ENCODE measurements around the gene RASGRP3. TPM values are rescaled to one million over a fixed set of nuclear protein-coding genes. Genes with fewer than 3 reads are reported as not detected.

Gene RASGRP3
- total RNA-seq, 1 experiment from 2014 or later: 0.72 TPM

DNA sequence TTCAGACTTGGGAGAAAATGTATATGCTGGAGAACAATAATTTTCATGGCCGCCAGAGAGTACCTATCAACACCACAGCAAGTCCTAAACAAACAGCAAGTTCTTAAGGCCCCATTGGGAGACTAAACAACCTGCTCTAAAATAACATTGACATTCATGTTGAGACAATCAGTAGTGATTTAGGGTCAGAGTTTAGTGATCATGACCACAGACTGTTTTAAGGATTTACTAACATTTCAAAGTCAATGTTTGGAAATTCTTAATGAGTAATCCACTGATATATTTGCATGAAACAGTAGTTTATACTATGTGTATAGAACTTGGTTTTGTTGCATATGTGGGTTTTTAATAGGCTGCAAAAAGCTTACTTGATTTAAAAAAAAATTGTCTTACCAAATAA lies 34.7 kb downstream of the RASGRP3 start:
- H3K9me2 ChIP-seq (ENCODE audit: insufficient read depth): no peaks in the 10 kb centered on the region
- no peaks in the 10 kb centered on the region for H3F3A ChIP-seq (ENCODE audit: insufficient read depth, low read depth)
- no peaks in the 10 kb centered on the region for H3K9me3 ChIP-seq (ENCODE audit: insufficient read depth, low read depth)
- BruUV-seq (replicated peaks): no TSS peak
- no peak overlapping the region for H3K4me3 ChIP-seq
- TF ChIP-seq EZH2 (IDR thresholded peaks at IDR 0.05; ENCODE audit: low read depth): no peak
- TF ChIP-seq, protein P1, sequence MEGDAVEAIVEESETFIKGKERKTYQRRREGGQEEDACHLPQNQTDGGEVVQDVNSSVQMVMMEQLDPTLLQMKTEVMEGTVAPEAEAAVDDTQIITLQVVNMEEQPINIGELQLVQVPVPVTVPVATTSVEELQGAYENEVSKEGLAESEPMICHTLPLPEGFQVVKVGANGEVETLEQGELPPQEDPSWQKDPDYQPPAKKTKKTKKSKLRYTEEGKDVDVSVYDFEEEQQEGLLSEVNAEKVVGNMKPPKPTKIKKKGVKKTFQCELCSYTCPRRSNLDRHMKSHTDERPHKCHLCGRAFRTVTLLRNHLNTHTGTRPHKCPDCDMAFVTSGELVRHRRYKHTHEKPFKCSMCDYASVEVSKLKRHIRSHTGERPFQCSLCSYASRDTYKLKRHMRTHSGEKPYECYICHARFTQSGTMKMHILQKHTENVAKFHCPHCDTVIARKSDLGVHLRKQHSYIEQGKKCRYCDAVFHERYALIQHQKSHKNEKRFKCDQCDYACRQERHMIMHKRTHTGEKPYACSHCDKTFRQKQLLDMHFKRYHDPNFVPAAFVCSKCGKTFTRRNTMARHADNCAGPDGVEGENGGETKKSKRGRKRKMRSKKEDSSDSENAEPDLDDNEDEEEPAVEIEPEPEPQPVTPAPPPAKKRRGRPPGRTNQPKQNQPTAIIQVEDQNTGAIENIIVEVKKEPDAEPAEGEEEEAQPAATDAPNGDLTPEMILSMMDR (conservative IDR thresholded peaks at IDR 0.05): no peak
- no peaks in the 10 kb centered on the region for H3K27me3 ChIP-seq (ENCODE audit: insufficient read depth, low read depth)
- no peak for DNase-seq
- no peaks in the 10 kb centered on the region for H3K79me2 ChIP-seq (ENCODE audit: low read depth)
- no peaks in the 10 kb centered on the region for H4K20me1 ChIP-seq (ENCODE audit: insufficient read depth)
- H2AFZ ChIP-seq: no peak overlapping the region
- H3K4me1 ChIP-seq (replicated peaks; ENCODE audit: insufficient read depth): no peaks in the 10 kb centered on the region
- no peak overlapping the region for H3K4me2 ChIP-seq
- intact Hi-C loops (cut with micrococcal nuclease; ENCODE audit: unreplicated experiment): no loop called here
- POLR2A ChIA-PET (ENCODE audit: unreplicated experiment): no interaction called here
- H3K27ac ChIP-seq: no peak overlapping the region
- CTCF ChIA-PET: no interaction called here
- no peaks in the 10 kb centered on the region for H3K36me3 ChIP-seq (ENCODE audit: low read depth)

DNA sequence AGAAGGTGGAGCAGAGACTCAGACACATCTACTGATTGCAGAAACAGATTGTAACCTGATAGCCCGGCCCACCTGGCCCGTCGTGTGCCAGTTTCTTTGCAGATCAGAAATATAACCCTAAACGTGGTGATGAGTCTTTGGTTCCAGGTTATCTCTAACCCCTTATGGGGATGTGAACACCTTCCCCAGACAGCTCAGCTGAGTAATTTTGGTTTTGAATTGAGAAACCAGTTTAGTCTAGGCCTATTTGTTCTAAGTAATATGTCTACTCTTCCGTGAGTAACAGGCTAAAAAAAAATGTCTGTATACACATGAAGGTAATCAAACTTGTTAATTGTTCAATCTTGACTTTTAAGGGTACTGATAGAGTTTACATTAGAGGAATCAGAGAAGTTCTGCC lies 35.7 kb downstream of the RASGRP3 start:
- intact Hi-C loops (cut with micrococcal nuclease; ENCODE audit: unreplicated experiment): no loop called here
- Histone ChIP-seq H3K36me3 (ENCODE audit: low read depth) (no peaks in the 10 kb centered on the region), H2AFZ (no peak overlapping the region), H3K27me3 (ENCODE audit: insufficient read depth, low read depth) (no peaks in the 10 kb centered on the region), H3K4me1 (replicated peaks; ENCODE audit: insufficient read depth) (no peaks in the 10 kb centered on the region), H4K20me1 (ENCODE audit: insufficient read depth) (no peaks in the 10 kb centered on the region), H3K4me2 (no peak overlapping the region), H3K9me2 (ENCODE audit: insufficient read depth) (no peaks in the 10 kb centered on the region), H3K9me3 (ENCODE audit: insufficient read depth, low read depth) (no peaks in the 10 kb centered on the region), H3K79me2 (ENCODE audit: low read depth) (no peaks in the 10 kb centered on the region), H3K27ac (no peak overlapping the region), H3K4me3 (no peak overlapping the region), H3F3A (ENCODE audit: insufficient read depth, low read depth) (no peaks in the 10 kb centered on the region)
- no TSS peak for BruUV-seq (replicated peaks)
- POLR2A ChIA-PET (ENCODE audit: unreplicated experiment): no interaction called here
- TF ChIP-seq, protein P1 (conservative IDR thresholded peaks at IDR 0.05): no peak
- no peak for TF ChIP-seq EZH2 (IDR thresholded peaks at IDR 0.05; ENCODE audit: low read depth)
- no peak for DNase-seq
- CTCF ChIA-PET: no interaction called here

DNA sequence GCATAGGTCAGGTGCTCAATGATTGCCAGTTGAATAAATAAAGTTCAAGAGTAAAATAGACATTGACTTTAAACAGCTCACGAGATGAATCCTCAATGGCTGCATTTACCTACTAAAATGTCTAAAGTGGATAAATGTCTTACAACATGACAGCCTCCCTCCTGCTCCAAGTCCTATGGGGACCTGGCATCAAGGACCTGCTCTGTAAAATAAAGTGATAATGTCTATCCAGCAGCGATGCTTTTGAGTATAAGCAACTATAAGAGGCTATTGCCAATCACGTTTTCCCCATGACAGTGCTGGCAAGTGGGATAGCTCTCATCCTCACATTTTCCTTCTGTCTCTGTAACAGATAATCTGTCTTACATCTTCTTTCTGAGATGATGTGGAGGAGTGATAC lies 37.0 kb downstream of the RASGRP3 start:
- POLR2A ChIA-PET (ENCODE audit: unreplicated experiment): no interaction called here
- intact Hi-C loops (cut with micrococcal nuclease; ENCODE audit: unreplicated experiment): no loop called here
- DNase-seq: no peak
- Histone ChIP-seq H3K27ac (no peak overlapping the region), H3K4me1 (replicated peaks; ENCODE audit: insufficient read depth) (no peaks in the 10 kb centered on the region), H3K9me2 (ENCODE audit: insufficient read depth) (no peaks in the 10 kb centered on the region), H3K9me3 (ENCODE audit: insufficient read depth, low read depth) (no peaks in the 10 kb centered on the region), H3K27me3 (ENCODE audit: insufficient read depth, low read depth) (no peaks in the 10 kb centered on the region), H3K36me3 (ENCODE audit: low read depth) (no peaks in the 10 kb centered on the region), H4K20me1 (ENCODE audit: insufficient read depth) (no peaks in the 10 kb centered on the region), H3K4me3 (no peak overlapping the region), H3F3A (ENCODE audit: insufficient read depth, low read depth) (no peaks in the 10 kb centered on the region), H3K4me2 (no peak overlapping the region), H3K79me2 (ENCODE audit: low read depth) (no peaks in the 10 kb centered on the region), H2AFZ (no peak overlapping the region)
- BruUV-seq (replicated peaks): no TSS peak
- CTCF ChIA-PET: no interaction called here
- TF ChIP-seq, protein P1 (conservative IDR thresholded peaks at IDR 0.05): no peak
- no peak for TF ChIP-seq EZH2 (IDR thresholded peaks at IDR 0.05; ENCODE audit: low read depth)

Data from PC-9 (cell line).